Measurements from ENCODE around the gene SUN2. TPM values are rescaled to one million over a fixed set of nuclear protein-coding genes. Genes with fewer than 3 reads are reported as not detected.

The SUN2 gene

GRCh38 chr22:38694049-38694448, 61.7 kb downstream of the SUN2 start:
- H2BK5ac ChIP-seq (ENCODE audit: low read length), result no peak overlapping the region
- H3K4me1 ChIP-seq (ENCODE audit: control insufficient read depth, low read depth, low read length), result peaks cover under 1% of the 10 kb centered on the region
- no peak overlapping the region for H3K4ac ChIP-seq (ENCODE audit: low read depth, low read length)
- no peak overlapping the region for H4K5ac ChIP-seq (ENCODE audit: low read length)
- H3K36me3 ChIP-seq (ENCODE audit: control insufficient read depth, insufficient read depth, low read length), result no peaks in the 10 kb centered on the region
- H3K4me3 ChIP-seq (ENCODE audit: low read length), result no peak overlapping the region
- H2AK5ac ChIP-seq (ENCODE audit: low read length), result no peak overlapping the region
- no peak overlapping the region for H2BK120ac ChIP-seq (ENCODE audit: low read depth, low read length)
- DNase-seq, result no peak
- H3K4me2 ChIP-seq (ENCODE audit: low read length), result no peak overlapping the region
- H3K27ac ChIP-seq (ENCODE audit: low read depth, low read length), result no peak overlapping the region
- H3K79me2 ChIP-seq (ENCODE audit: control insufficient read depth, insufficient read depth, low read length), result peaks cover 7% of the 10 kb centered on the region
- H3K56ac ChIP-seq (ENCODE audit: low read length), result no peak overlapping the region
- H4K8ac ChIP-seq (ENCODE audit: low read depth, low read length), result no peak overlapping the region
- WGBS (ENCODE audit: extremely low coverage, insufficient coverage, low lambda C conversion rate), result no CpG with 5 or more reads among the region's 2 CpGs
- no peak overlapping the region for H3K23ac ChIP-seq (ENCODE audit: low read length)
- no peak overlapping the region for H3K18ac ChIP-seq (ENCODE audit: low read length)
- H2BK15ac ChIP-seq (replicated peaks; ENCODE audit: low read depth), result no peak overlapping the region
- H3K79me1 ChIP-seq (ENCODE audit: low read length), result peaks cover 12% of the 10 kb centered on the region
- no peaks in the 10 kb centered on the region for H3K27me3 ChIP-seq (ENCODE audit: insufficient read depth, low read length, poor library complexity)
- no peak overlapping the region for H3K9ac ChIP-seq (ENCODE audit: low read length)

GRCh38 chr22:38689651-38690050, 66.1 kb downstream of the SUN2 start:
- Histone ChIP-seq H2BK5ac (ENCODE audit: low read length) (no peak overlapping the region), H3K9ac (ENCODE audit: low read length) (no peak overlapping the region), H2BK120ac (ENCODE audit: low read depth, low read length) (no peak overlapping the region), H3K4me2 (ENCODE audit: low read length) (no peak overlapping the region), H3K36me3 (ENCODE audit: control insufficient read depth, insufficient read depth, low read length) (peaks cover 3% of the 10 kb centered on the region), H4K5ac (ENCODE audit: low read length) (no peak overlapping the region), H3K27ac (ENCODE audit: low read depth, low read length) (no peak overlapping the region), H3K18ac (ENCODE audit: low read length) (no peak overlapping the region), H3K23ac (ENCODE audit: low read length) (no peak overlapping the region), H4K8ac (ENCODE audit: low read depth, low read length) (no peak overlapping the region), H3K4me1 (ENCODE audit: control insufficient read depth, low read depth, low read length) (no peaks in the 10 kb centered on the region), H2BK15ac (replicated peaks; ENCODE audit: low read depth) (no peak overlapping the region), H3K56ac (ENCODE audit: low read length) (no peak overlapping the region), H3K4me3 (ENCODE audit: low read length) (no peak overlapping the region), H3K79me2 (ENCODE audit: control insufficient read depth, insufficient read depth, low read length) (no peaks in the 10 kb centered on the region), H2AK5ac (ENCODE audit: low read length) (no peak overlapping the region), H3K27me3 (ENCODE audit: insufficient read depth, low read length, poor library complexity) (no peaks in the 10 kb centered on the region), H3K4ac (ENCODE audit: low read depth, low read length) (no peak overlapping the region), H3K79me1 (ENCODE audit: low read length) (peaks cover 11% of the 10 kb centered on the region)
- no CpG with 5 or more reads among the region's 1 CpG for WGBS (ENCODE audit: extremely low coverage, insufficient coverage, low lambda C conversion rate)
- DNase-seq, result no peak

- Histone ChIP-seq H3K36me3 (ENCODE audit: control insufficient read depth, insufficient read depth, low read length) (peaks cover 7% of the 10 kb centered on the region), H3K9ac (ENCODE audit: low read length) (no peak overlapping the region), H3K4me1 (ENCODE audit: control insufficient read depth, low read depth, low read length) (peaks cover 2% of the 10 kb centered on the region), H3K27ac (ENCODE audit: low read depth, low read length) (no peak overlapping the region), H3K56ac (ENCODE audit: low read length) (no peak overlapping the region), H3K79me2 (ENCODE audit: control insufficient read depth, insufficient read depth, low read length) (peaks cover 9% of the 10 kb centered on the region), H2BK120ac (ENCODE audit: low read depth, low read length) (no peak overlapping the region), H4K8ac (ENCODE audit: low read depth, low read length) (no peak overlapping the region), H3K4me2 (ENCODE audit: low read length) (no peak overlapping the region), H3K23ac (ENCODE audit: low read length) (no peak overlapping the region), H2BK15ac (replicated peaks; ENCODE audit: low read depth) (no peak overlapping the region), H2AK5ac (ENCODE audit: low read length) (no peak overlapping the region), H3K27me3 (ENCODE audit: insufficient read depth, low read length, poor library complexity) (no peaks in the 10 kb centered on the region), H3K4me3 (ENCODE audit: low read length) (no peak overlapping the region), H3K18ac (ENCODE audit: low read length) (no peak overlapping the region), H4K5ac (ENCODE audit: low read length) (no peak overlapping the region), H3K79me1 (ENCODE audit: low read length) (peaks cover 12% of the 10 kb centered on the region), H2BK5ac (ENCODE audit: low read length) (no peak overlapping the region), H3K4ac (ENCODE audit: low read depth, low read length) (no peak overlapping the region)
- DNase-seq, result no peak
- WGBS (ENCODE audit: extremely low coverage, insufficient coverage, low lambda C conversion rate), result no CpG with 5 or more reads among the region's 1 CpG
These were observed 70.0 kb downstream of the SUN2 start for GRCh38 chr22:38685761-38686160.

GRCh38 chr22:38684895-38685294, 70.9 kb downstream of the SUN2 start:
- H3K4me1 ChIP-seq (ENCODE audit: control insufficient read depth, low read depth, low read length), result peaks cover 2% of the 10 kb centered on the region
- peaks cover 9% of the 10 kb centered on the region for H3K79me2 ChIP-seq (ENCODE audit: control insufficient read depth, insufficient read depth, low read length)
- no peak overlapping the region for H3K23ac ChIP-seq (ENCODE audit: low read length)
- H2AK5ac ChIP-seq (ENCODE audit: low read length), result no peak overlapping the region
- no peak overlapping the region for H2BK15ac ChIP-seq (replicated peaks; ENCODE audit: low read depth)
- peaks cover 7% of the 10 kb centered on the region for H3K36me3 ChIP-seq (ENCODE audit: control insufficient read depth, insufficient read depth, low read length)
- no peak for DNase-seq
- peaks cover 12% of the 10 kb centered on the region for H3K79me1 ChIP-seq (ENCODE audit: low read length)
- H3K56ac ChIP-seq (ENCODE audit: low read length), result no peak overlapping the region
- H3K4me2 ChIP-seq (ENCODE audit: low read length), result no peak overlapping the region
- no peak overlapping the region for H4K5ac ChIP-seq (ENCODE audit: low read length)
- no peak overlapping the region for H3K9ac ChIP-seq (ENCODE audit: low read length)
- H2BK5ac ChIP-seq (ENCODE audit: low read length), result no peak overlapping the region
- no peak overlapping the region for H3K4me3 ChIP-seq (ENCODE audit: low read length)
- no peak overlapping the region for H3K27ac ChIP-seq (ENCODE audit: low read depth, low read length)
- H3K4ac ChIP-seq (ENCODE audit: low read depth, low read length), result no peak overlapping the region
- H2BK120ac ChIP-seq (ENCODE audit: low read depth, low read length), result no peak overlapping the region
- H3K27me3 ChIP-seq (ENCODE audit: insufficient read depth, low read length, poor library complexity), result no peaks in the 10 kb centered on the region
- no peak overlapping the region for H4K8ac ChIP-seq (ENCODE audit: low read depth, low read length)
- no peak overlapping the region for H3K18ac ChIP-seq (ENCODE audit: low read length)
- WGBS (ENCODE audit: extremely low coverage, insufficient coverage, low lambda C conversion rate), result no CpG with 5 or more reads among the region's 9 CpGs

Small RNAs within 50 kb of the gene (small RNA-seq; reads per million reads assigned to genes)
- gene AL021707.8 (ENCODE audit: insufficient read depth), result not detected

Measured in mesendoderm (in vitro differentiated cells).